GM21576 (cell line): Measurements from ENCODE around the gene ZFTA.
A peak's percentile ranks its signal among the peaks of the same experiment; 100 is the strongest.
"Not testable (repeated sequence)": the region's sequence is repeated elsewhere in the genome, so short reads cannot be mapped to it uniquely, and the experiment has no call there.

Experiments
- ATAC-seq: cut with Tn5 transposase; IDR thresholded peaks from one replicate; pipeline ENCODE4 v1.9.1; 2021; ENCODE audit warnings: mild to moderate bottlenecking, moderate library complexity; ENCODE audit not compliant: unreplicated experiment

ZFTA gene

DNA sequence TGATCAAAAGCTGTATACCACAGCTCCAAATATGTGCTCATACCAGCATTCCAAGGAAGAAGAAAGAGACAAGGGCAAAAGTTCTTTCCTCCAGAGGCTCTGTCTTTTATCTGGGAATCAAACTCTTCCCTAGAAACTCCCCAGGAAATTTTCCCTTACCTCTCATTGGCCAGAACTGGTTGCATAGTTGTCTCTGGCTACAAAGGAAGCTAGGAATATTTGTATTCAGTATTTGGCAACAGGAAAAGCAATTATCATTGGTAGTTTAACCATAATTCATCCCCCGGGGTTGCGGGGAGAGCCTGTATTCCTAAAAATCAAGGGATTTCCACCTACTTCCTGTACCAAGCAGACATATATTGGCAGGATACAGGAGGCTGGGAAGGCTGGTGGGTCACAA lies 10.5 kb upstream of the ZFTA start:
- ATAC-seq: no peak

DNA sequence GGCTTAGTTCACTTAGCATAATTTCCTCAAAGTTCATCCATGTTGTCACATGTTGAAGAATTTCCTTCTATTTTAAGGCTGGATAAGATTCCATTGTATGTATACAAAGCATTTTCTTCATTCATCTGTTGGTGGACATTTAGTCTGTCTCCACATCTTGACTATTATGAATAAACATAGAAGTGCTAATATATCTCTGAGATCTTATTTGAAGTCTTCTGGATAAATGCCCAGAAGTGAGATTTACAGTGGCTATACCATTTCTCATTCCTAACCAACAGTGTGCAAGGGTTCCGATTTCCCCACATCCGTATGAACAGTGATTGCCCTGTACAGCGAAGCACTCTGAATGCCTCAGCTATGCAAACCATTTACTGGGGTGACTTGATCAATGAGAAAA lies 6.6 kb upstream of the ZFTA start:
- ATAC-seq: no peak

DNA sequence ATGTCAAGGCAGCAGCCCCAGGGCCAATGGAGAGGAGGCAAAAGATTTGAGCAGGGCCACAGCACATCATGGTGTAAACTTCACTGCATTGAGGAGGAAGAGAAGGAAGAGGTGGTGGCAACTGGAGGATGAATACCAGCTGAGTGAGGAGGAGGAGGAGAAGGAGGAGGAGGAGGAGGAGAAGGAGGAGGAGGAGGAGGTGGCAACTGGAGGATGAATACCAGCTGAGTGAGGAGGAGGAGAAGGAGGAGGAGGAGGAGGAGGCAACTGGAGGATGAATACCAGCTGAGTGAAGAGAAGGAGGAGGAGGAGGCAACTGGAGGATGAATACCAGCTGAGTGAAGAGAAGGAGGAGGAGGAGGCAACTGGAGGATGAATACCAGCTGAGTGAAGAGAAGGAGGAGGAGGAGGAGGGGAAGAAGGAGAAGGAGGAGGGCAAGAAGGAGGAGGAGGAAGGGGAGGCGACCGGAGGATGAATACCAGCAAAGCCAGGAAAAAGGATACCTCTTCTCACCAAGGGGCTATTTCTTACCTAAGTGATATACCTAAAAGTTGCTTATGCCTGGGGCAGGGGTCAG lies 3.3 kb upstream of the ZFTA start:
- ATAC-seq: not testable (repeated sequence)

DNA sequence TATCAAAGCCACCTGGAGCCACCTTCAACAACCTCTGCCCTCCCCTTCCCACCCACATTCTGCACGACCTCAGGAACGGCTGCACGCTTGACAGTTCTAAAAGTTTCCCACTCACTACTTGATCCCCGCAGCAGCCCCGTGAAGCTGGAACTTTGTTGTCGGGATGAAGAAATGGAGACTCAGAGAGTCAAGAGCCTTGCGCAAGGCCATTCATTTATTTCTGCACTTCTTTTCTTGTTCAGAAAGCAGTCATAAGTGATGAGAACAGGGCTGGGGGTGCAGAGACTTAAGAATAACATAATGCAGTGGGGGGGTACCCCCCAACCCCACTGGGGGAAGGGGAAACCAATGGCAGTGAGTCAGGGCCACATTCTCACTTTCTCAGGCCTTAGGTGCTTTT lies 2.2 kb upstream of the ZFTA start:
- ATAC-seq: no peak

DNA sequence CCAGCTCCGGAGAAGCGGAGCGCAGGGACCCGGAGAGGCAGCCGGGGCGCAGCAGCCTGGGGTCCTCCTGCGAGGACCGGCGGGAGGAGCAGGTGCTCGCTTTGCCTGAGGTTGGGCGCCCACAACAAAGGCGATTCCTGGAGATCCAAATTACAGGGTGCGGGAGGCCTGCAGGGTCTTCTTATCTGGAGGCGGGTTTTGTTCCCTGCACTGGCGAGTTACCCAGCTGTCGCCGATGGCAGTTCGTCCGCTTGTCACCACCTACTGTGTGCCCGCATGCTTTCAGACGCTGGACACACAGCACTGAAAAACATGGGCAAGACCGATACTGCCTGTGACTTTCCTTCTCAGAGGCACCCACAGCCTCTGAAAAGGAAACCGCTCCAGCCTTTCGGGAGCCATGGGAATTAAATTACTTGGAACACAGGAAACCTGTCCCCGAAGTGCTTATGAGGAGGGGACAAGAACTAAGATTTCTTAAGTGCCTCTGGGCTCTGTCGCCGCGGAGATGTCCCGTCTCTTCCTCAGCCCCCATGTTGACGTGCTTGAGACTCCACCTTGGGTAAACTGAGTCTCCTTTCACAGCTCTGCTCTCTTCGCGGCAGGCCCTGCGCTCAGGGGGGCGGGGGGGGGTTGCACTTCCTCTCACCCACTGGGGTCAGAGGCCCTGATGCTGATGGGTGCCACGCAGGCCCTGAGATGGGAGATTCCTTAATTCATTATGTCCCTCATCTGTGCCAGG lies 1.3 kb upstream of the ZFTA start:
- no peak for ATAC-seq

DNA sequence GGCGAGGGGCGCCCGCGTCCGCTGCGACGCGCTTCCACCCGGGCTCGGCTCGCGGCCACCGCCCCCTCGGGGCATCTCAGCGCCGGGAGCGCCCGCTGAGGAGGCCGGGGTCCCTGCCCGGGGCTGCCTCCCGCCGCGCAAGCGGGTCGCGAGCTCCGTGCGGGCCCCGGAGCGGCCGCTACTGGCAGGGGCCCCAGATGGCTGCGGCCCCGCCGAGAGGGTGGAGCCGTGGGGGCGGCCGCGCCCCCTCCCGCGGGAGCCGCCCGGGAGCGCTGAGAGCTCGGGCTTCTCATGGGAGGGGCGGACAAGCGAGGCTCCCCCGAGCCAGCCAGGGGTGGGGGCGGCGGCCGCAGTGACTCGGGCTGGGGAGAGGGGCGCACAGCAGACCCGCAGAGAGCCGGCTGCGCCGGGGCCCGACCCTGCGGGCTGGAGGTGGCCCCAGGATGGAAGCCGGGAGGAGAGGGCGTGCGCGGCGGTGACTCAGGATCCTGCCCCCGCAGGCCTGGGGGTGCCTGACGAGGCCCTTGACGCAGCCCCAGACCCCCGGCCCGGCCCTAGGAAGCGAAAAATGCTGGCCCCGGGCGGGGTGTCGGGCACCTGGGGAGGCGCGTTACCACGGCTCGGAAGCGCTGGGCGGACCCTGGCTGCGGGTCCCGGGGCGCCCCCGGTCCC lies 603 bp upstream of the ZFTA start:
- peak; percentile 28 for ATAC-seq

DNA sequence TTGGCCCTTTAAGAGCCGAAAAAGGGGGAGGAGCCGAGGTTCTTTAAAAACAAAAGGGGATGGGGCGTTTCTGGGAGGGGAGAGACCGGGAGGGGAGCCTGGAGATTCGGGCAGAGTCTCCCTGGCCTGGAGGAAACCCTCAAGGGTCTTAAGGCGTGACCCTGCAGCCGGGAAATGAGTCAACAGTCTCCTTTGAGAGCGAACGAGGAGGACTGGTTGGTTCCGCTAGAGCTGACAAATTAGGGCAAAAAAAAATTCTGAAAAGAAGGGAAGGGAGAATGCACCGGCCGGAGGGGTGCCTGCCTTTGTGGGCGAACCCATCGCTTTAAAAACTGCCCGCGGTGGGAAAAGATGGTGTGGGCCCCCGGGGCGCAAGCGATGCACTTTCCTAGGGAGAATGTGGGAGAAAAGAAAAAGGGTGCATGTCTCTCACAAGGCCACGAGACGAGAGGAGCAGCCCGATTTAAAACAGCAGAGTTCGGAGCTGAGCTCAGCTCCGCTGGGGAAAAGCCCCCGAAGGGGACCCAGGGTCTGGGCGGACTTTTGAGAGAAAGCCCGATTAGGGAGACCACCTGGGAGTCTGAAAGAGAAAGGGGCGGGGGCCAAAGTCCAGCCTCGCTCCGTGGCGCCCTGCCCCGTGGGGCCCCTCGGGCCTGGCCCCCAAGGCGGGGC lies 874 bp downstream of the ZFTA start:
- no peak for ATAC-seq

DNA sequence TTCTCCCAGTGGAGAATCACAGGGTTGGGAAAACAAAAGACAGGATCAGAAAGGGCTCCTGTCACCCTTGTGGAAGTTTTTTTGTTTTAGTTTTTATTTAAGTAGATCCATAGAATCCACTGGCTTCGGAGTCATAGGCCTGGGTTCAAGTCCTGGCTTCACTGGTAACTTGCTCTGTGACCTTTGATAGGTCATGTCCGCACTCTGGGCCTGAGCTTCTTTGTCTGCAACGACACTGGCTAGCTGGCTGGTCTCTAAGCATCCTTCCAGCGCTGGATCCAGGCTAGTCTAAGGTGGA lies 1.4 kb downstream of the ZFTA start:
- no peak for ATAC-seq

DNA sequence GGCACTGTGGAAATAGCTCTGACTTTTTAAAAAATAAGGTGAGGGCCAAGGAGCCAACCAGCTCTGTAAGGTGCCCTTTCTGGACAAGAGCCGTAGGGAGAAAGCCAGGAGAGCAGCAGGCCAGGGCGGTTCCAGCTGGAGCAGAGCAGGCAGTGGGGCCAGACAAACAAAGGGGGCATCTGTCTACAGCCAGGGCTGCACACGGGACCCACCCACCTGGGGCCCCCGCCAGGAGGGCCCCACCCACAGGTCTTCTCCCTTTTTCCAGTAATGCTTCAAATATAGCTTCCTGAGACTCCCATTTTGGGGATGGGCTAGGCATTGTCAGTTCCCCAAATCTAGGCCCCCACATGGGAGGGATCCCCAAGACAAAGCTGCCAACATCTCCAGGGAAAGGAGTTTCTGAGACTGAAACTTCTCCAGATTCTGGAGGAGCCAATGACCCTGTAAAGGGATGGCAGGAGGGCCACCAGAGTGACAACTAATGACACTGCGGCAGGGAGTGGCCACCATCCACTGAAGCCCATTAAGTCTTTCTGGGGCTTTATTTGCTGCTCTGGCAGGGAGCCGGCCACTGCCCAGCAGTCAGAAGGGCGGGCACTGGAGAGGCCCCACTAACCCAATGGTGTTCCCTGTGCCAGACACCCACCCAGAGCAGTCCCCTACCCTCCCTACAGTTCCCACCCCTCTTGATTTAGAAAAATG lies 1.9 kb downstream of the ZFTA start:
- no peak for ATAC-seq

DNA sequence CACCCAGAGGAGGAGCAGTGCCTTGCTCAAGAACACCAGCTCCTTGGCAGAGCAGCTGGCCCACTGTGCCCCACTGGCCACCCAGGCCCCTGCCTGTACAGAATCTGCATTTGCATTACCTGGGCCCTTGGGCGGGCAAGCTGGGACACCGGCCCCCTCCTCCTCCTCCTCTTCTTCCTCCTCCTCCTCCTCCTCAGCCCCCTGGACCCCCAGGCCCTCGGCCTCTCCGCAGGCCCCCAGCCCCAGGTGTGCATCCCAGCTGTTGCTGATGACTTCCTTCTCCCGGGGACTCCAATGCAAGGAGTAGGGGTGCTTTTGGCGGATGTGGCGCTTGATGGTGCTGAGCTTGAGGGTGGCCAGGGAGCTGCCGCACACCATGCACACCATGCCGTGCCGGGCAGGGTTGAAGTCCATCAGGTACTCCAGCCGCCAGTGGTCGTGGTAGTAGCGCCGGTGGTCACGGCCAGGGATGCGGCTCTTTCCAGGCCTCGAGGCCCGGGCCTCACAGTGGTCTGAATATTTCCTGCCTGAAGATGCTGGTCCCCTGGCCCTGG lies 2.8 kb downstream of the ZFTA start:
- no peak for ATAC-seq

DNA sequence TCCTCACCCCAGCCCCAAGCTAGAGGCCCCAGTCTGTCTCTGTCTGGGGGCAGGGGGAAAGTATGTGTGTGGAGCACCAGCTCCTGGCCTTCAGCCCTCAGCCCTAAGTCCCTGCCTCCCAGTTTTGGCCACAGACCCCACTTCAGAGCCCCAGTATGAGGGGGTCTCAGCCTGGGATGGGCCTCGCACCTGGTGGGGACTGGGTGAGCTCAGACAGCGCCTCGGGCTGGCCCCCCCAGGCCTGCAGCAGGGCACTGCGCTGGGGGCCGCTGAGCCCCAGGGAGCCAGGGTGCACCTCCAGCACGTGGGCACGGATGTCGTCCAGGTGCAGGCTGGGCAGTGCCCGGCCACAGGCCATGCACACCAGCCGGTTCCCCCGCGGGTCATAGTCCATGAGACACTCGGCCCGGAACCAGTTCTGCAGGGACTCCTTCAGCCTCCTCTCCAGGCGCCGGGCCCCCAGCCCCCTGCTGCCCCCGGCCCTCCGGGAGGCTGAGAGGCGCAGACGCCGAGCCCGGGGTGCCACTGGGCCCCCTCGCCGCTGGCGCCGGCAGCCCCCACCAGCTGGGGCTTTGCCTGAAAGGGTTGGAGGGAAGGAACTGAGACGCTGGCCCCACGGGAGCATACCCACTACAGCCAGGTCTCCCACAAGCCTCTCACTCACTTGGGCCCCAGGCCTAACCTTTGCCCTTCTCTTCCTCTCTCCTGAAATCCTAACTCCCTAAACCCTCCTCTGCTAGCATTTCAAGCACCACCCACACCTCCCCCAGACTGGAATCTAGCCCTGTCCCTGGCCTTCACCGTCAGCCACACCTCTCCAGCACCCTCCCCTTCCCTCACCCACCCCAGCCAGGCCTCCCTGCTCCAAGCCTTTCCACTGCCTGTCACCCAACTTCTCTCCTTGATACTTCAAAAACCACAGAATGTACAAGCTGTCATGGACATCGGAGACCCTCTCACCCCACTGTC lies 3.6 kb downstream of the ZFTA start:
- no peak for ATAC-seq

DNA sequence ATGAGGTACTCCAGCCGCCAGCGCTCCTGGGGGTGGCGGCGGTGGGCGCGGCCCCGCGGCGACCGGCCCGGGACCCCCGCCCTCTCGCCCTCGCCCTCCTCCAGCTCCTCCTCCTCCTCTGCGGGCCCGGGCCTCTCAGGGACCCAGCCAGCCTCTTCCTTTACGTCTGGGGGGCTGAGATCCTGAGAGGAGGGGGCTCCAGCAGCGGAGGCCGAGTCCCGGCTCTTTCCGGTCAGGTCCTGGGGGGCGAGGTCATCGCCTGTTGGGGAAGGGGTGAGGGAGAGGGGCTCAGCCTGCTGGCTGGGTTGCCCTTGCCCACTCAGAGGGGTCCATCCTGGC lies 4.3 kb downstream of the ZFTA start:
- no peak for ATAC-seq

DNA sequence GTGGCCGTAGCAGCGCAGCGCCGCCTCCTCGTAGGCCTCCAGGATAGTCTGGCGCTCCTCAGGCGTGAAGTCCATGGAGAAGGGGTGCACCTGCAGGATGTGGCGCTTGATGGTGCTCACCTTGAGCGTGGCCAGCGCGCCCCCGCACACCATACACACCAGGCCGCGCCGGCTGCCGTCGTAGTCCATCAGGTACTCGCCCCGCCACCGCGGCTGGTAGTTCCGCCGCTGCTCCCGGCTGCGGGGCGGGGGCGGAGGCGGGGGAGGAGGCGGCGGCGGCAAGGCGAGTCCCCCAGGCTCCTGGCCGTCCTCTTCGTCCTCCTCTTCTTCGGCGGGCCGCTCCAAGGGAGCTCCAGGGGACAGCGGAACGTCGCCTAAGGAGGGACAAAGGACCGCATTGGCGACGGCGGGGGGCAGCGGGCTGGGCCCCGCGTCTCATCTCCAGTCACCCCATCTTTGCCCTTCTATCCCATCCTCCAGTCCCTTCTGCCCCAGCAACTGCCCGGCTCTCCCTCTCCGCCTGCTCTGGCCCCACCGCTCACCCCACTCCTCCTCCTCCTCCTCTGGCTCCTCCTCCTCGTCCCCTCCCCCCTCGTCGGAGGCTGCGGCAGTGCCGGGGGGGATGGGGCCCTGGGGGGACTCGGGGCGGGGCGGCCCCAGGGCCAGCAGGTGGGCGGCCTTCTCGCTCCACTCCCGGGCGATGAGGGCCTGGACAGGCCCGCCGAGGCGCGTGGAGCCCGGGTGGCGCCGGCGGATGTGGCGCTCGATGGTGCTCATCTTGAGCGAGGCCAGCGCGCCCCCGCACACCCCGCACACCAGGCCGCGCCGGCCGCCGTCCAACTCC lies 4.9 kb downstream of the ZFTA start:
- no peak for ATAC-seq

DNA sequence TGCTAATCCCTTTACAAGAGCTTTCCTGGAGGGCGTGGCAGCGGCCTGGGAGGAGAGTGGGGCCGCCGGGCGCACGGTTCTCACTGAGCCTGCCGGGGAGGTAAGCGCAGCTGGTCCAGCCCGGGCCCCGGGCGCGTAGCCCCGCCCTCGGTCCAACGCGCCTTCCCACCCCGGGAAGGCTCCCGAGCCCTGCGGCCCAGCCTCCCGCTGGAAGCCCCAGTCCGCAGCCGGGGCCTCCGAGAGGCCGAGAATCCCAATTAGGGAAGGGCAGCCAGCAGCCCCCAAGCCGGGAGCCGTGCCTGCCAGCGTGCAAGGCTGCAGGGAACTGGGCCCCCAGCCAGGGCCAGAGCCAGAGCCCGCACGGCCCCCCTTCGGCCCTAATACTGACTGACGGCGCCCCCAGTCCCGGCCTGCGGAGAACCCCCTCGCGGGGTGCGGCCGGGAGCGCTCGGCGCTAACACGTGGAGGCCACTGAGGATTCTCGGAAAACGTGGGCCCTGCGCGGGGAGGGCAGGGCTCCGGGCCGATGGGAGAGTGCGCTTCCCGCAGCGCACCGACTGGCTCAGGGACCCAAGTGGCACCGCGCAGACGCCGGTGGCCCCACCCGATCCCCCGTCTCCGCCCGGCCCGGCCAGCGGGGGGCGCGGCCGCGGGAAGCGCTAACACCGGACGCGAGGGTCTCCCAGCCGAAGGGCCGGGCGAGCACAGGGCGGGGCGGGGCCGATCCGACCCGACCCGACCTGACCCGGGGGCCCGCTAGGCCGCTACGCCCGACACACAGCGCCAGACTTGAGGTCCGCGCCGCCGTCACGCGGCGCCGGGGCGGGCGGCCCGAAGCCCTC lies 5.7 kb downstream of the ZFTA start:
- no peak for ATAC-seq

DNA sequence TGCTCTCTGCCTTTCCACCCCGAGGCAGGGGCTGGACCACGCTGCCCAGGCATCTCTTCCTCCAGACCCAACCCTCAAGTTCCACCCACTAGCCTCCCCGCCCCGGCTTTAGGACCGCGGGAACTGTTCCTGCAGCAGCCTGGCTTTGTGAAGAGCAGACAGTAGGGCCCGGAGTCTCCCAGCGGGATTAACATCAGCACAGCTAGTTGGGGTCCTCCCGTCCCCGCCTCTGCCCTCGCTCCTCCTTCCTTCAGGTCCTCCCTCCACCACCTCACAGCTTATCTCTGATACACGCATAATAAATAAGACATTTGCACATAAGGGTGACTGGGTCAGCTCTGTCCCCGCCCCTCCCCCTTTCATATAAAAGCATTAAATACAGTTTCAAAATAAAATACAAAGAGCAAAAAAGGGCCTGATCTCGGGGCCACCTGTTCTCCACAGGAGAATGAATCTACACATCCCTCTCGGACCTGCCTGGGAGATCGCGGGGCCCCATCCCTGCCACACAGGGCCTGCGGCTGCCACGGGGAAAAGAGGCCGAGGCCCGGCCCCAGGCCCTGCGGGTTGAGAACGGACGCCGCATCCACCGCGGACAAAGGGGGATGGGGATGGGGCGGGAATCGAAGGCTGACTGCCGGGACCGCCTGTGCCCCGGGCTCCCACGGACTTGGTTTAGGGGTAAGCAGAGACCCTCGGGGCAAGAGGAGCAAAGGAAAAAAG lies 6.5 kb downstream of the ZFTA start:
- ATAC-seq: no peak

DNA sequence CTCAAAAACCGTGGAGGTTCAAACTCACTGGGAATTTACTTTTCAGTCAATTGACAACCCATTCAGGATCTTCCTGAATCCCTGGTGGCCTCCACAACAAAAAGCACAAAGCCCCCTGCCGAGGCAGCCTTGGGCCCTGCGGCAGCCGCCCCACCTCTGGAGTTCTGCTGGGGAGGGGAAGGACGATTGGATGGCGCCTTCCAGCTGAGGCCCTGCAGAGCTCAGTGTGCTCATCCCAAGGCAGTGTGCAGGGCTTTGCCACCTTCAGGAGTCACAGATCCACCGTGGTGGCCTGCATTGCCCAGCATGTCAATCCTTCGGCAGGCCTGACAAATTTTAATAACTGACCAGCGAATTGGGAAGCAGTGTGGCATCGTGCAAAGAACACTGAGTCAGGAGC lies 7.4 kb downstream of the ZFTA start:
- ATAC-seq: no peak

DNA sequence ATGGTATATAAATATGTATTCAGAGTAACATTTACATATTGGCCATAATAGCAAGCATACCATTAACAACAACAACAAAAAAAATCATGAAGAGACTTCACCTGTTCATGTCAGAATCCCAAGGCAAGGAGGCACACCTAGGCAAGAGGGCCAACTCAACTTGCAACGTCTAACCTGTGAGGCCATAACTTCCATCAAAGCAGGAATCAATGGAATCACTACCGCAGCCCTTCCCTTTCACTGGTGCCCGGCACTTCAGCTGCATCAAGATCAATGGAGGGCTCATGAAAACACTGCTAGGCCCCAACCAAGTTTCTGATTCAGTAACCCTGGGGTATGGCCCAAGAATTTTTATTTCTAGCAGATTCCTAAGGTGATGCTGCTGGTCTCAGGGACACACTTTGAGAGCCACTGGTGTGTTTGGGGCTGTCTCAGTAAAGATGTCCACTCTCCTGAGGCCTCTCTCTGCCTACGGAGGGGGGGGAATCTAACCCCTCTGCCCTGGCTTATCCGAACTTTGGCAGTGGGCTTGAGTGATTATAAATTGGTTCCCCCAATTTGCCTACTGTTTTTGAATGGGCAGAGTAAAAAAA lies 8.0 kb downstream of the ZFTA start:
- no peak for ATAC-seq
